HG03139 (cell line): ENCODE data around the gene RACGAP1.

ENCODE experiments used
- ATAC-seq: cut with Tn5 transposase; IDR thresholded peaks from one replicate; pipeline ENCODE4 v1.9.1; 2021; ENCODE audit not compliant: unreplicated experiment

RACGAP1 gene

GRCh38 chr12:50025187-50026059 lies at the start of gene RACGAP1:
Gene RACGAP1, minus strand, starts transcription at chr12:50025494. Its CDS starts 8,779 bp downstream, at chr12:50016715.
- ATAC-seq, result peak; percentile 96

- ATAC-seq, result no peak
Measured at GRCh38 chr12:50073712-50074111, 48.4 kb upstream of the RACGAP1 start.

- ATAC-seq, result no peak
Measured at GRCh38 chr12:50073206-50073605, 47.9 kb upstream of the RACGAP1 start.

- ATAC-seq, result no peak
Measured at GRCh38 chr12:50072198-50072907, 47.1 kb upstream of the RACGAP1 start.

- no peak for ATAC-seq
Measured at GRCh38 chr12:50070314-50071060, 45.2 kb upstream of the RACGAP1 start.

GRCh38 chr12:50069539-50069938 lies 44.2 kb upstream of the RACGAP1 start:
- ATAC-seq, result no peak

GRCh38 chr12:50069069-50069468 lies 43.8 kb upstream of the RACGAP1 start:
- no peak for ATAC-seq

GRCh38 chr12:50066402-50066801 lies 41.1 kb upstream of the RACGAP1 start:
- no peak for ATAC-seq

- no peak for ATAC-seq
Measured at GRCh38 chr12:50065726-50066310, 40.5 kb upstream of the RACGAP1 start.

GRCh38 chr12:50062728-50063460 lies 37.6 kb upstream of the RACGAP1 start:
- no peak for ATAC-seq

GRCh38 chr12:50061946-50062686 lies 36.8 kb upstream of the RACGAP1 start:
- no peak for ATAC-seq

- no peak for ATAC-seq
Measured at GRCh38 chr12:50061171-50061570, 35.9 kb upstream of the RACGAP1 start.

- no peak for ATAC-seq
Measured at GRCh38 chr12:50060120-50060468, 34.8 kb upstream of the RACGAP1 start.

GRCh38 chr12:50059440-50060119 lies 34.3 kb upstream of the RACGAP1 start:
- ATAC-seq, result no peak

- ATAC-seq, result no peak
Measured at GRCh38 chr12:50058743-50059312, 33.5 kb upstream of the RACGAP1 start.

- no peak for ATAC-seq
Measured at GRCh38 chr12:50057896-50058670, 32.8 kb upstream of the RACGAP1 start.

GRCh38 chr12:50057000-50057841 lies 31.9 kb upstream of the RACGAP1 start, which contains the start of gene ASIC1:
Gene ASIC1, plus strand, starts transcription at chr12:50057596. Its CDS starts 1,171 bp downstream, at chr12:50058767.
- no peak for ATAC-seq
